ENCODE data around the gene GPN2. TPM values are rescaled to one million over a fixed set of nuclear protein-coding genes. Genes with fewer than 3 reads are reported as not detected.
A peak's percentile ranks its signal among the peaks of the same experiment; 100 is the strongest.
"Not testable (repeated sequence)": the region's sequence is repeated elsewhere in the genome, so short reads cannot be mapped to it uniquely, and the experiment has no call there.

GPN2 gene
- total and polyA plus RNA-seq, 5 donors from 2014 or later, result 12.1 to 45.5 (median 21.9) TPM

DNA sequence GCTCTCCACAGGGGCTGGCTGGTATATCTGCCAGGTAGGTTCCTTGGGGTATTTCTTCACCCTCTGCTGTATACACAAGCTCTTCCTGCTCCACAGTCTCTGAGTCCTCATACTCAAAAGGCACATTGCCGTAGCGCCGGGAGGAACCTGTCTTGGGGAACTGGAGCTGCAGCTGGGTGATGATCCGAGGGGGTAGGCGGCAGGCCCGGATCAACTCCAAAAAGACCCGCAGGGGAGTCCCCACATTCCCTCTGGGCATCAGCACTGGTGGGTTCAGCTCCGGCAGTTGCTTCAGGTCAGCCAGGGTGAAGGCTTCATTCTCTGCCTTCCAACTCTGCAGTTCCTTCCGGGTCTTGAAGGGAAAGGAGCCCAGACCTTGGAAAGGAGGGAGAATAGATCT lies 7.3 kb upstream of the GPN2 start:
- peaks cover 16 to 56% (median 26%) of the 10 kb centered on the region in 4 donors for H3K4me1 Mint-ChIP-seq
- peak overlapping the region in 1 of 3 donors; percentile 40 for H3K27ac Mint-ChIP-seq
- peaks cover 43% of the 10 kb centered on the region for H3K36me3 ChIP-seq (ENCODE audit: control insufficient read depth, insufficient read depth, low read length)

DNA sequence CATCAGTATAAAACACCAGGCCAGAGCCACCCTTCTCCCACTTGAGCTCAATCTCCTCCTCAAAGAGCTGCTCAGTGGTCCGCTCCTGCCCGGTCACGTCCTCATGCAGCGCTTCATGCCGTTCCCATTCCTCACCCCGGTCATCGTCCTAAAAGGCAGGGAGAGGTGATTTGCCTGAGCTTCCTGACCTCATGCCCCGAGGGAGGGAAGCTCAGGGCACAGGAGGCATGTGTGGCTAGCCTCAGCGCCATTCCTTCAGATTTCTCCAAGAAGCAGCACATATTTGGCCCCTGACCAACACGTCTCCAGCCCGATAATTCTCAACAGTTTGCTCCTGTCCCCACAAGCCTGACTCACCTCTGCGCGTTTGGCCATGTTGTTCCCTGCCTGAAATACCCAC lies 4.2 kb upstream of the GPN2 start:
- peak overlapping the region in 1 of 3 donors; percentile 42 for H3K27ac Mint-ChIP-seq
- H3K4me1 Mint-ChIP-seq, result peaks cover 11 to 43% (median 17%) of the 10 kb centered on the region in 4 donors
- Histone ChIP-seq H3K4me3 (ENCODE audit: low read depth, low read length) (no peak overlapping the region), H3K27me3 (ENCODE audit: control insufficient read depth, insufficient read depth, low read length) (no peaks in the 10 kb centered on the region), H3K36me3 (ENCODE audit: control insufficient read depth, insufficient read depth, low read length) (peaks cover 43% of the 10 kb centered on the region), H3K9me3 (ENCODE audit: control insufficient read depth in 2 of 2, low read length in 2 of 2) (no peaks in the 10 kb centered on the region), H3K27ac (ENCODE audit: insufficient read depth, low read length, poor library complexity, severe bottlenecking) (no peak overlapping the region), H3K4me1 (ENCODE audit: control insufficient read depth, insufficient read depth, low read length, poor library complexity, severe bottlenecking) (peaks cover 18% of the 10 kb centered on the region)
- H3K4me3 Mint-ChIP-seq, result peak overlapping the region in 3 of 4 donors; percentile 2 to 68 (median 21)
- no peaks in the 10 kb centered on the region for H3K9me3 Mint-ChIP-seq
- H3K27me3 Mint-ChIP-seq, result no peaks in the 10 kb centered on the region
- DNase-seq (no peak), ATAC-seq (ENCODE audit: low read depth in 2 of 2) (no peak)
- peaks cover 21% of the 10 kb centered on the region for H3K36me3 Mint-ChIP-seq

More for the DNA sequence above, 7.3 kb upstream of the GPN2 start:
- Histone ChIP-seq H3K27ac (ENCODE audit: insufficient read depth, low read length, poor library complexity, severe bottlenecking) (no peak overlapping the region), H3K9me3 (ENCODE audit: control insufficient read depth in 2 of 2, low read length in 2 of 2) (no peaks in the 10 kb centered on the region), H3K27me3 (ENCODE audit: control insufficient read depth, insufficient read depth, low read length) (no peaks in the 10 kb centered on the region), H3K4me3 (ENCODE audit: low read depth, low read length) (no peak overlapping the region), H3K4me1 (ENCODE audit: control insufficient read depth, insufficient read depth, low read length, poor library complexity, severe bottlenecking) (peaks cover 21% of the 10 kb centered on the region)
- ATAC-seq (ENCODE audit: low read depth in 2 of 2) (no peak), DNase-seq (no peak)
- Mint-ChIP-seq H3K4me3 (peak overlapping the region in 2 of 4 donors; percentile 28 to 99), H3K27me3 (no peaks in the 10 kb centered on the region), H3K36me3 (peaks cover 19% of the 10 kb centered on the region), H3K9me3 (no peaks in the 10 kb centered on the region)

DNA sequence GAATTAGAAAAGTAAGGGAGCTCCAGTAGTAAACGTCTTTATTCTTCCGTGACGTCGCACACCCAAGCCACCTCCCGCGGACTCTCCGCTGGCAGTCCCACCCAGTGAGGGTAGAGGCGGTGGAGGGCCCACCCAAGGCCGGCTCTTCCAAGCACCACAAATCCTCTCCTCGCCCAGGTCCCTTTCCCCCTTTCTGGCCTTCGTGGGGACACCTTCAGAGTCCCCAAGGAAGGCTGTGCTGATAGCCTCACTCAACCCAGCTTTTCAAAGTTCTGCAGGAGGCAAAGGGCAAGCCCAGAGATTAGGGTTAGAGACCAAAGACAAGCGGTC lies 349 bp upstream of the GPN2 start:
- Mint-ChIP-seq H3K36me3 (peaks cover 26% of the 10 kb centered on the region), H3K27ac (peak overlapping the region; percentile 90 to 97 (median 95)), H3K27me3 (no peaks in the 10 kb centered on the region), H3K4me1 (peaks cover 9 to 40% (median 16%) of the 10 kb centered on the region in 4 donors), H3K4me3 (peak overlapping the region; percentile 94 to 99 (median 97)), H3K9me3 (no peaks in the 10 kb centered on the region)
- Histone ChIP-seq H3K4me3 (ENCODE audit: low read depth, low read length) (peak overlapping the region; percentile 90), H3K4me1 (ENCODE audit: control insufficient read depth, insufficient read depth, low read length, poor library complexity, severe bottlenecking) (peaks cover 20% of the 10 kb centered on the region), H3K27me3 (ENCODE audit: control insufficient read depth, insufficient read depth, low read length) (no peaks in the 10 kb centered on the region), H3K27ac (ENCODE audit: insufficient read depth, low read length, poor library complexity, severe bottlenecking) (peak overlapping the region; percentile 86), H3K36me3 (ENCODE audit: control insufficient read depth, insufficient read depth, low read length) (peaks cover 51% of the 10 kb centered on the region), H3K9me3 (ENCODE audit: control insufficient read depth in 2 of 2, low read length in 2 of 2) (no peaks in the 10 kb centered on the region)
- peak; percentile 26 to 33 for ATAC-seq (ENCODE audit: low read depth in 2 of 2)
- DNase-seq, result no peak

DNA sequence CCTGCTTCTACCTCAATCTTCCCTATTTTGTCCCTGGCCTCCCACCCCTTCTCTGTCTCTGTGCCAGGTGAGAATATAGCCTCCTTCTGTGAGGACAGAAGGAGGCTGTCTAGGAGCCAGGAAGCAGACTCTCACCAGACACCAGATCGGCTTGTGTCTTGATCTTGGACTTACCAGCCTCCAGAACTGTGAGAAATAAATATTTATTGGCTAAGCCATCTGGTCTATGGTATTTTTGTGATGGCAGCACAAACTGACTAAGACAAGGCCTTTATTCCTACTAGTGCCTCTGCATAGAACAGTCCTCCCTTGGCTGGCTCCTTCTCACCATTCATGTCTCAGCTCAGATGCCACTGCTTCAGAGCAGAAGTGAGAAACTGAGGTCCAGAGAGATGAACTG lies 1.9 kb downstream of the GPN2 start:
- peaks cover 20% of the 10 kb centered on the region for H3K4me1 ChIP-seq (ENCODE audit: control insufficient read depth, insufficient read depth, low read length, poor library complexity, severe bottlenecking)
- ATAC-seq (ENCODE audit: low read depth in 2 of 2), result no peak
- peaks cover 52% of the 10 kb centered on the region for H3K36me3 ChIP-seq (ENCODE audit: control insufficient read depth, insufficient read depth, low read length)
- no peak overlapping the region for H3K27ac ChIP-seq (ENCODE audit: insufficient read depth, low read length, poor library complexity, severe bottlenecking)
- Mint-ChIP-seq H3K4me1 (peaks cover 12 to 41% (median 14%) of the 10 kb centered on the region in 4 donors), H3K27ac (peak overlapping the region in 2 of 3 donors; percentile 56 to 95), H3K27me3 (no peaks in the 10 kb centered on the region), H3K36me3 (peaks cover 38% of the 10 kb centered on the region), H3K9me3 (no peaks in the 10 kb centered on the region), H3K4me3 (peak overlapping the region; percentile 73 to 97 (median 96))
- no peaks in the 10 kb centered on the region for H3K27me3 ChIP-seq (ENCODE audit: control insufficient read depth, insufficient read depth, low read length)
- H3K9me3 ChIP-seq (ENCODE audit: control insufficient read depth in 2 of 2, low read length in 2 of 2), result no peaks in the 10 kb centered on the region
- peak overlapping the region; percentile 73 for H3K4me3 ChIP-seq (ENCODE audit: low read depth, low read length)
- DNase-seq, result no peak

DNA sequence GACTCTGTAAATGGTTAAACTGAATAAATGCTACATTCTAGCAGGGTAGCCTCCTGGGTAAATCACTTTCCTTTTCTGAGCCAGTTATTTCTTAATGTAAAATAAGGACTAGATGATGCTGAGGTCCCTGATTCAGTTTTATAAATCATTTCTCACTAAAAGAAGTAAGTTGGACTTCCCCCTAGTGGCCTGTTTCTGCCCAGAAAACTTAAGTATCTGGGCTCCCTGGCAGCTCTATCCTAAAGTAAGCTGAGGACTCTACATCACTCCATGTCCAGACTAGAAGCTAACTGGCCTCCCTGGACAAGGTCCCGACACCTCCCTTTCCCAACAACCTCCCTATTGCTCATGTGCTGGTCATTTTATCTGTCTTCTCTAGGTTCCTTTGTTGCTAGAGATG lies 3.0 kb downstream of the GPN2 start:
- Mint-ChIP-seq H3K4me3 (peak overlapping the region; percentile 65 to 91 (median 77)), H3K27me3 (no peaks in the 10 kb centered on the region), H3K9me3 (no peaks in the 10 kb centered on the region), H3K27ac (peak overlapping the region in 2 of 3 donors; percentile 33 to 65), H3K36me3 (peaks cover 42% of the 10 kb centered on the region), H3K4me1 (peaks cover 12 to 47% (median 16%) of the 10 kb centered on the region in 4 donors)
- Histone ChIP-seq H3K4me3 (ENCODE audit: low read depth, low read length) (no peak overlapping the region), H3K9me3 (ENCODE audit: control insufficient read depth in 2 of 2, low read length in 2 of 2) (no peaks in the 10 kb centered on the region), H3K4me1 (ENCODE audit: control insufficient read depth, insufficient read depth, low read length, poor library complexity, severe bottlenecking) (peaks cover 20% of the 10 kb centered on the region), H3K27me3 (ENCODE audit: control insufficient read depth, insufficient read depth, low read length) (no peaks in the 10 kb centered on the region), H3K36me3 (ENCODE audit: control insufficient read depth, insufficient read depth, low read length) (peaks cover 57% of the 10 kb centered on the region), H3K27ac (ENCODE audit: insufficient read depth, low read length, poor library complexity, severe bottlenecking) (no peak overlapping the region)
- DNase-seq (peak in 2 of 3 donors; percentile 28 to 64), ATAC-seq (ENCODE audit: low read depth in 2 of 2) (no peak)

DNA sequence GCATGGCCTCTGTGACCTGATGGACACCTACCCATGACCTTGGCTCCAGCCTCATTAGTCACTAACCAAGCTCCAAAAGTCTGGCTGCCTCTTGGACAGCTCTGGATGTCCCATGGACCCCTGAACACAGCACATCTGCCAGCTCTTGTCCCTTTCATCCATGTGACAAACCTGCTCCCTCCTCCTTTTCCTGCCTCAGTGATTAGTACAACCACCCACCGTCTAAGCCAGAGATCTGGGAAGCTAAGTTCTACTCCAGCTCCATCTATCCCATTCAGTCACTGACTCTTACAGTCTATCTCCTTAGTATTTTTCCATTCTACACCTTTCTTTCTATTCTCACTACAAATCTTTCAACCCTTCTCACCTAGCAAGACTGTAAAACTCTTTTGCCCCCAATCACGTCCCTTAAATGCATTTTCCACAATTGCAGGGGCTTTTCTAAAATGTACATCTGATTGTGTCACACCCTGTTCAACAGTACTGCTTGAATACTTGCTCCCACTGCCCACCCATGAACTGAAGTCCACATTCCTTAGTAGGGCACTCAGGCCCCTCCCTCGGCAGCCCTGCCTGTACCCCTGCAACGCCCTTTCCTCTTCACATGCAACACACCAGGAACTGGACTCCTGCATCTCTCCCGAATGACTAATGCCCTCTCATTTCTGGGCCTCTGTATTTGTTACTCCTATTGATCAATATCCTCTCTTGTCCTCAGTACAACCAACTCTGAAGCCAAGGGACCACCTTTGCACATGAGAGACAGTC lies 7.2 kb downstream of the GPN2 start:
- Histone ChIP-seq H3K4me1 (ENCODE audit: control insufficient read depth, insufficient read depth, low read length, poor library complexity, severe bottlenecking) (no peaks in the 10 kb centered on the region), H3K27me3 (ENCODE audit: control insufficient read depth, insufficient read depth, low read length) (no peaks in the 10 kb centered on the region), H3K36me3 (ENCODE audit: control insufficient read depth, insufficient read depth, low read length) (peaks cover 76% of the 10 kb centered on the region), H3K4me3 (ENCODE audit: low read depth, low read length) (no peak overlapping the region), H3K27ac (ENCODE audit: insufficient read depth, low read length, poor library complexity, severe bottlenecking) (no peak overlapping the region), H3K9me3 (ENCODE audit: control insufficient read depth in 2 of 2, low read length in 2 of 2) (no peaks in the 10 kb centered on the region)
- DNase-seq (no peak), ATAC-seq (ENCODE audit: low read depth in 2 of 2) (no peak)
- Mint-ChIP-seq H3K4me1 (peaks cover 6 to 21% (median 7%) of the 10 kb centered on the region in 4 donors), H3K4me3 (no peak overlapping the region), H3K27ac (peak overlapping the region in 1 of 3 donors; percentile 65), H3K9me3 (no peaks in the 10 kb centered on the region), H3K27me3 (no peaks in the 10 kb centered on the region), H3K36me3 (peaks cover 40% of the 10 kb centered on the region)

DNA sequence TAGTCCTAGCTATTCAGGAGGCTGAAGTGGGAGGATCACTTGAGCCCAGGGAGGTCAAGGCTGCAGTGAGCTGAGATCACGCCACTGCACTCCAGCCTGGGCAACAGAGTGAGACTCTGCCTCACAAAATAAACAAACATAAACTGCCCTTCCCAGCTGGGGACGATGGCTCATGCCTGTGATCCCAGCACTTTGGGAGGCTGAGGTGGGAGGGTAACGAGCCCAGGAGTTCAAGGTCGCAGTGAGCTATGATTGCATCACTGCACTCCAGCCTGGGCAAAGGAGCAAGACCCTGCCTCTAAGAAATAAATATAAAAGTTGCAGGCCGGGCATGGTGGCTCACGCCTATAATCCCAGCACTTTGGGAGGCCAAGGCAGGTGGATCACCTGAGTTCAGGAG lies 8.5 kb downstream of the GPN2 start:
- not testable (repeated sequence) for H3K4me3 ChIP-seq (ENCODE audit: low read depth, low read length); H3K27ac ChIP-seq (ENCODE audit: insufficient read depth, low read length, poor library complexity, severe bottlenecking); H3K27me3 Mint-ChIP-seq; ATAC-seq (ENCODE audit: low read depth in 2 of 2); H3K9me3 Mint-ChIP-seq; DNase-seq; H3K9me3 ChIP-seq (ENCODE audit: control insufficient read depth in 2 of 2, low read length in 2 of 2); H3K4me3 Mint-ChIP-seq; H3K27me3 ChIP-seq (ENCODE audit: control insufficient read depth, insufficient read depth, low read length); H3K4me1 ChIP-seq (ENCODE audit: control insufficient read depth, insufficient read depth, low read length, poor library complexity, severe bottlenecking); H3K27ac Mint-ChIP-seq
- Mint-ChIP-seq H3K4me1 (peaks cover 0 to 18% (median 4%) of the 10 kb centered on the region in 4 donors), H3K36me3 (peaks cover 35% of the 10 kb centered on the region)
- peaks cover 77% of the 10 kb centered on the region for H3K36me3 ChIP-seq (ENCODE audit: control insufficient read depth, insufficient read depth, low read length)

DNA sequence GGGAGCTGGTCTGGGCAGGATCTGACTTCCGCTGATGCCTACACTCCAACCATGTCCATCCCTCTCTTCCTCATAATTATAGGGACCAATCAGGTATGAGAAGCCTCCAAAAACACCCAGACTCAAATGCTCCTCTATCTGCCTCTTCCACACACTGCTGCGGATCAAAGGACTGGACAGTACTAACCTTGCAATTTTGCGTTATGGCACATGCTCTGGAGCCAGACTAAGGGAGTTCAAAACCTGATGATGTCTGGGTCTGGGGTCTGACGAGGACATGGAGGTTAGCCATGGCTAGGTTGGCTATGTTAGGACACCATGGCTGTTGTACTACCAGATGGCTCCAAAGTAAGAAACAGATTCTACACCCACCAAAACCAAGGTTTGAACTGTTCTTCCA lies 10.3 kb downstream of the GPN2 start:
- no peak for DNase-seq
- Histone ChIP-seq H3K4me1 (ENCODE audit: control insufficient read depth, insufficient read depth, low read length, poor library complexity, severe bottlenecking) (no peaks in the 10 kb centered on the region), H3K9me3 (ENCODE audit: control insufficient read depth in 2 of 2, low read length in 2 of 2) (no peaks in the 10 kb centered on the region), H3K27me3 (ENCODE audit: control insufficient read depth, insufficient read depth, low read length) (no peaks in the 10 kb centered on the region), H3K4me3 (ENCODE audit: low read depth, low read length) (no peak overlapping the region), H3K36me3 (ENCODE audit: control insufficient read depth, insufficient read depth, low read length) (peaks cover 62% of the 10 kb centered on the region), H3K27ac (ENCODE audit: insufficient read depth, low read length, poor library complexity, severe bottlenecking) (no peak overlapping the region)
- Mint-ChIP-seq H3K9me3 (no peaks in the 10 kb centered on the region), H3K27me3 (no peaks in the 10 kb centered on the region), H3K4me1 (peaks cover 0 to 13% (median 5%) of the 10 kb centered on the region in 4 donors), H3K27ac (no peak overlapping the region), H3K36me3 (peaks cover 33% of the 10 kb centered on the region), H3K4me3 (no peak overlapping the region)
- no peak for ATAC-seq (ENCODE audit: low read depth in 2 of 2)

Data from CD4-positive, CD25-positive, alpha-beta regulatory T cell (primary cell).